HG02970 (cell line): Measurements from ENCODE around the gene CDH12.
"Not testable (repeated sequence)": the region's sequence is repeated elsewhere in the genome, so short reads cannot be mapped to it uniquely, and the experiment has no call there.

Experiments used
- ATAC-seq: cut with Tn5 transposase; IDR thresholded peaks from one replicate; pipeline ENCODE4 v1.9.1; 2021; ENCODE audit warnings: mild to moderate bottlenecking, moderate library complexity, moderate number of reproducible peaks; ENCODE audit not compliant: unreplicated experiment, low FRiP score

The CDH12 gene

GRCh38 chr5:22329683-22330082 is 523.5 kb downstream of the CDH12 start:
- no peak for ATAC-seq

- no peak for ATAC-seq
These were observed 533.3 kb downstream of the CDH12 start for GRCh38 chr5:22319798-22320197.

GRCh38 chr5:22316294-22316693 is 536.9 kb downstream of the CDH12 start:
- ATAC-seq: no peak

- not testable (repeated sequence) for ATAC-seq
These were observed 538.1 kb downstream of the CDH12 start for GRCh38 chr5:22315052-22315451.

GRCh38 chr5:22314548-22314947 is 538.6 kb downstream of the CDH12 start:
- ATAC-seq: no peak

- no peak for ATAC-seq
These were observed 547.1 kb downstream of the CDH12 start for GRCh38 chr5:22306011-22306410.

- ATAC-seq: no peak
These were observed 557.3 kb downstream of the CDH12 start for GRCh38 chr5:22295832-22296231.

GRCh38 chr5:22293147-22293546 is 560.0 kb downstream of the CDH12 start:
- ATAC-seq: no peak

GRCh38 chr5:22278164-22278563 is 575.0 kb downstream of the CDH12 start:
- no peak for ATAC-seq

- no peak for ATAC-seq
These were observed 576.1 kb downstream of the CDH12 start for GRCh38 chr5:22277006-22277405.

GRCh38 chr5:22265855-22266254 is 587.3 kb downstream of the CDH12 start:
- not testable (repeated sequence) for ATAC-seq

GRCh38 chr5:22258139-22258538 is 595.0 kb downstream of the CDH12 start:
- ATAC-seq: no peak

GRCh38 chr5:22250528-22250927 is 602.6 kb downstream of the CDH12 start:
- no peak for ATAC-seq

GRCh38 chr5:22249209-22249729 is 603.9 kb downstream of the CDH12 start:
- no peak for ATAC-seq

- ATAC-seq: no peak
These were observed 607.4 kb downstream of the CDH12 start for GRCh38 chr5:22245770-22246169.

- ATAC-seq: no peak
These were observed 610.6 kb downstream of the CDH12 start for GRCh38 chr5:22242532-22242931.

- ATAC-seq: no peak
These were observed 615.1 kb downstream of the CDH12 start for GRCh38 chr5:22238047-22238446.

- no peak for ATAC-seq
These were observed 626.7 kb downstream of the CDH12 start for GRCh38 chr5:22226423-22226822.

- ATAC-seq: no peak
These were observed 630.1 kb downstream of the CDH12 start for GRCh38 chr5:22223079-22223478.

- not testable (repeated sequence) for ATAC-seq
These were observed 639.2 kb downstream of the CDH12 start for GRCh38 chr5:22213703-22214495.

- not testable (repeated sequence) for ATAC-seq
These were observed 640.7 kb downstream of the CDH12 start for GRCh38 chr5:22212254-22212991.
